ENCODE data around the gene CASP12. TPM values are rescaled to one million over a fixed set of nuclear protein-coding genes. Genes with fewer than 3 reads are reported as not detected.

Gene CASP12
- total RNA-seq, 2 experiments from 2014 or later: not detected

DNA sequence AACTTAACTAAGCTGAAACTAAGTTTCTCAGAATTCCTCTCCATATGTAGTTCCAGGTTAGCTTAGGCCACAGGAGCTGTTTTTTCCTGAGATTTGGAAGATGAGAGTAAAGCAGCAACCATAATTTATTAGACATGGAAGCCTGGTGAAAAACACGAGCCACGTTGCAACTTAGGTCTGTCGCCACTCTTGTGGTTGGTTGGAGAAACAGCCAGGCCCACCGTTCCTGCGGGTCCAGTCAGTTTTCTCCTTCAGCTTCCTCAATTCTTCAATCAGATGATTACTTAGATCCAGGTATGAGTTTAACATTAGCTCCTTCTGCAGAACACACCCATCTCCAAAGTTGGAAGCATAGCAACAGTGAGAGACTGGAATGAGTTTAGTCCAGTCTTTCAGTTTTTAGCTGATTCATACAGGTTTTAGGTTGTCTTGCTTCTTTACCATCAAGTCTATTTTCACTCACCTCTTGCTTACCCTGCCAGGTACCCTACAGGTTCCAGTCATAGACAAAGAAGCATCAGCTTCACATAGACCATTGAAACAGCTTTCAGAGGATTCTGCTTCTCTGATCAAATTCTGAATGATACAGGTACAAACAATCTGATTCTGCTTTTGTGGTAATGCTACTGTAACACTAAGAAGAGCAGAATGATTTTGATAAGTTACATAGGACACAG, 18.6 kb downstream of the CASP12 start:
- ChIA-PET POLR2A (interaction anchor here (0.7 kb wide), 1 partner anchor 17 kb away, joined by 4 read pairs; no protein-coding TSS in a partner anchor), CTCF (no interaction called here)
- Mint-ChIP-seq H3K4me3 (no peak overlapping the region), H3K36me3 (ENCODE audit: low read depth) (no peaks in the 10 kb centered on the region), H3K27me3 (no peaks in the 10 kb centered on the region), H3K27ac (no peak overlapping the region), H3K9me3 (no peaks in the 10 kb centered on the region), H3K4me1 (ENCODE audit: low read depth) (peaks cover 45% of the 10 kb centered on the region)
- ATAC-seq (no peak), DNase-seq (no peak)
- intact Hi-C loops (cut with micrococcal nuclease): loop anchor here (10.0 kb wide), 2 partner anchors 175 to 265 kb away; no protein-coding TSS in a partner anchor
- TF ChIP-seq, protein P1, sequence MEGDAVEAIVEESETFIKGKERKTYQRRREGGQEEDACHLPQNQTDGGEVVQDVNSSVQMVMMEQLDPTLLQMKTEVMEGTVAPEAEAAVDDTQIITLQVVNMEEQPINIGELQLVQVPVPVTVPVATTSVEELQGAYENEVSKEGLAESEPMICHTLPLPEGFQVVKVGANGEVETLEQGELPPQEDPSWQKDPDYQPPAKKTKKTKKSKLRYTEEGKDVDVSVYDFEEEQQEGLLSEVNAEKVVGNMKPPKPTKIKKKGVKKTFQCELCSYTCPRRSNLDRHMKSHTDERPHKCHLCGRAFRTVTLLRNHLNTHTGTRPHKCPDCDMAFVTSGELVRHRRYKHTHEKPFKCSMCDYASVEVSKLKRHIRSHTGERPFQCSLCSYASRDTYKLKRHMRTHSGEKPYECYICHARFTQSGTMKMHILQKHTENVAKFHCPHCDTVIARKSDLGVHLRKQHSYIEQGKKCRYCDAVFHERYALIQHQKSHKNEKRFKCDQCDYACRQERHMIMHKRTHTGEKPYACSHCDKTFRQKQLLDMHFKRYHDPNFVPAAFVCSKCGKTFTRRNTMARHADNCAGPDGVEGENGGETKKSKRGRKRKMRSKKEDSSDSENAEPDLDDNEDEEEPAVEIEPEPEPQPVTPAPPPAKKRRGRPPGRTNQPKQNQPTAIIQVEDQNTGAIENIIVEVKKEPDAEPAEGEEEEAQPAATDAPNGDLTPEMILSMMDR (IDR thresholded peaks at IDR 0.05): no peak

DNA sequence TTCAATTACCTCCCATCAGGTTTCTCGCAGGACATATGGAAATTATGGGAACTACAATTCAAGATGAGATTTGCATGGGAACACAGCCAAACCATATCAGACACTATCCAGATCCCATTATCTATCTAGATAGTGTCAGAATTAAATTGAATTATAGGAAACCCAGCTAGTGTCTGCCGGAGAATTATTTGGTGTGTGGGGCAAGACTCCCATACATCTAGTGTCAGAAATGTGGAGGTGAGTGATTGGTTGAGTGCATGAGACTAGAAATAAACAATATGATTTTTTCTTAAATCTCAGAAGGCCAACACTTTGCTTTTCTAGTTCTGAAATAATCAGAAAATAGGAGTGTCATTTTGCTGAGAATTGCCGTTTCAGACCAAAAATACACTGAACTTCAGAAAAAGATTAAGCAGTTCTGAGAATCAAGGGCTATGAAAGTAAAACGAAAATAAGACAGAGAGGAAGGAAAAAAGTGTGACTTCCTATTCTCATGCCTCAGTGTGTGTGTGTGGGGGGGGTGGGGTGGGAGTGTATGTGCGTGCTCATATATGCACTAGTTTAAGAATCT, 21.3 kb downstream of the CASP12 start:
- Mint-ChIP-seq H3K27me3 (no peaks in the 10 kb centered on the region), H3K4me1 (ENCODE audit: low read depth) (peaks cover 38% of the 10 kb centered on the region), H3K36me3 (ENCODE audit: low read depth) (no peaks in the 10 kb centered on the region), H3K4me3 (peak overlapping the region; percentile 14), H3K27ac (peak overlapping the region; percentile 84), H3K9me3 (peaks cover 2% of the 10 kb centered on the region)
- TF ChIP-seq, protein P1 (IDR thresholded peaks at IDR 0.05): no peak
- intact Hi-C loops (cut with micrococcal nuclease): loop anchor here (10.0 kb wide), 2 partner anchors 172 to 262 kb away; no protein-coding TSS in a partner anchor
- ChIA-PET POLR2A (interaction anchor here (1.0 kb wide), 1 partner anchor 31 kb away, joined by 5 read pairs; no protein-coding TSS in a partner anchor), CTCF (interaction anchor here (1.1 to 1.4 kb wide), 2 partner anchors 18 to 21 kb away, joined by 3 read pairs; partner anchors contain the start of gene CASP12)
- ATAC-seq (peak; percentile 86), DNase-seq (peak; percentile 12)

DNA sequence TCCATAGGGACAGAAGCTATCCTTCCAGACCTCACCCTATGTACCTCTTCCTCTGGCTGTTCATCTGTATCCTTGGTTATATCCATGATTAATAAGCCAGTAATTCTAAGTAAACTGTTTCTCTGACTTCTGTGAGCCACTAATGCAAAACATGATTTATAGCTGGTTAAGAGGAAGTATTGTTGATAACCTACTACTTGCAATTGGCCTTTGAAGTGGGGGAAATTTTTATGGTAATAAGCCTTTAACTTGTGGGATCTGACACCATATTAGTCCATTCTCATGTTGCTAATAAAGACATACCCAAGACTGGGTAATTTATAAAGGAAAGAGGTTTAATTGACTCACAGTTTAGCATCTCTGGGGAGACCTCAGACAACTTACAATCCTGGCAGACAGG, 21.9 kb downstream of the CASP12 start:
- ATAC-seq (no peak), DNase-seq (no peak)
- Mint-ChIP-seq H3K36me3 (ENCODE audit: low read depth) (no peaks in the 10 kb centered on the region), H3K4me1 (ENCODE audit: low read depth) (peaks cover 38% of the 10 kb centered on the region), H3K27me3 (no peaks in the 10 kb centered on the region), H3K27ac (peak overlapping the region; percentile 84), H3K4me3 (peak overlapping the region; percentile 14), H3K9me3 (peaks cover 2% of the 10 kb centered on the region)
- ChIA-PET CTCF (interaction anchor here (1.1 to 1.4 kb wide), 2 partner anchors 18 to 22 kb away, joined by 3 read pairs; partner anchors contain the start of gene CASP12), POLR2A (interaction anchor here (1.0 kb wide), 1 partner anchor 32 kb away, joined by 5 read pairs; no protein-coding TSS in a partner anchor)
- intact Hi-C loops (cut with micrococcal nuclease): loop anchor here (10.0 kb wide), 2 partner anchors 172 to 262 kb away; no protein-coding TSS in a partner anchor
- TF ChIP-seq, protein P1 (IDR thresholded peaks at IDR 0.05): no peak

DNA sequence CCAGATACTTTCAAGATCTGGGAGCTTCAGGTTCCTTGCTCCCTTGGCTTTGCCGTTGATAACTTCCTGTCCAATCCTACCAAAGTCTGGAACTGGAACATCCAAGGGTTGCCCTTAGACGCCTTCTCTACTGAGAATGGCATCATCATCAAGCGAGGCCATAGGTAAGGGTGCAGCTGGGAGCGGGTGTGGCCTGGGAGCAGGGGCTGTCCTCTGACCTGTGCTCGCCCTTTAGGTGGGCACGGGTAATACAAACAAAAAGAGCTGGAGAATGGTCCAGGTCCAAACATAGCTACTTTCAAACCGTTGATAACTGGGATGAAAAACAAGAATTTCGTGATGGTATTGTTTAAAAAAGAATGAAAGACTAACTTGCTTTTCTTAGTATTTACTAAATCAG, 25.0 kb downstream of the CASP12 start:
- H3K36me3 Mint-ChIP-seq (ENCODE audit: low read depth): no peaks in the 10 kb centered on the region
- H3K4me3 Mint-ChIP-seq: no peak overlapping the region
- intact Hi-C loops (cut with micrococcal nuclease): loop anchor here (10.0 kb wide), 2 partner anchors 168 to 258 kb away; no protein-coding TSS in a partner anchor
- peak; percentile 62 for ATAC-seq
- ChIA-PET POLR2A (no interaction called here), CTCF (interaction anchor here (0.7 to 1.5 kb wide), 2 partner anchors 13 to 15 kb away, joined by 3 to 8 read pairs; no protein-coding TSS in a partner anchor)
- H3K27ac Mint-ChIP-seq: no peak overlapping the region
- TF ChIP-seq, protein P1 (IDR thresholded peaks at IDR 0.05): peak; percentile 46
- DNase-seq: peak; percentile 39
- H3K4me1 Mint-ChIP-seq (ENCODE audit: low read depth): peaks cover 30% of the 10 kb centered on the region
- peaks cover 2% of the 10 kb centered on the region for H3K9me3 Mint-ChIP-seq
- no peaks in the 10 kb centered on the region for H3K27me3 Mint-ChIP-seq
